ENCODE data around the gene USP34. TPM values are rescaled to one million over a fixed set of nuclear protein-coding genes. Genes with fewer than 3 reads are reported as not detected.

Gene USP34
- total and polyA plus RNA-seq, 9 donors = 57.4 to 132 (median 116) TPM

DNA sequence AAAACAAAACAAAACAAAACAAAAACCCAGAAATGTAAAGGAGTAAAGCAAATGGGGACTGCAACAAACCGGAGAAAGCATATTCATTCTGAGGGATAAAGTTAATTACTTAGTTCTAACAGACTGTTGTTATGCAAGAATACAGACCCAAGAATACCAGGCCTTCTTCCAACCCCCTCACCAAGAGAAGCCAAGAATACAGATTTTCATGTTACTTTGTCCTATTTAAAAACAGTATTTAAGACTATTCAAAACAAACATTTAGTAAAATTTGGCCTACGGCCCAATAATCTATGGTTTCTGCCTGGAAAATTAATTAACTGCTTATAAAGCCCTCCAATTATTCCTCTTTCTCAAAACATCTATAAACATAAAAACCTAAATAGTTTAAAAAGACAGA is 91.4 kb downstream of the USP34 start:
- intact Hi-C loops (cut with DNase I) = no loop called here
- H3K36me3 ChIP-seq = no peaks in the 10 kb centered on the region
- WGBS, 3 donors = 62 to 84% (median 73%) methylated on average over 2 of the region's 2 CpGs
- H3K9me3 ChIP-seq = no peaks in the 10 kb centered on the region
- H3K27me3 ChIP-seq = no peaks in the 10 kb centered on the region
- H3K4me1 ChIP-seq (ENCODE audit: insufficient read depth) = no peaks in the 10 kb centered on the region
- no peak for DNase-seq
- H3K27ac ChIP-seq = no peak overlapping the region
- TF ChIP-seq EP300 (IDR thresholded peaks at IDR 0.05) (no peak), POLR2A (IDR thresholded peaks at IDR 0.05) (no peak), CTCF (IDR thresholded peaks at IDR 0.05) (no peak)
- no peak overlapping the region for H3K4me3 ChIP-seq

- Histone ChIP-seq H3K9me3 (no peaks in the 10 kb centered on the region), H3K4me3 (no peak overlapping the region), H3K36me3 (no peaks in the 10 kb centered on the region), H3K27me3 (no peaks in the 10 kb centered on the region), H3K4me1 (ENCODE audit: insufficient read depth) (no peaks in the 10 kb centered on the region), H3K27ac (no peak overlapping the region)
- no peak for TF ChIP-seq POLR2A (IDR thresholded peaks at IDR 0.05)
- no peak for TF ChIP-seq CTCF (IDR thresholded peaks at IDR 0.05)
- TF ChIP-seq EP300 (IDR thresholded peaks at IDR 0.05) = no peak
- no peak for DNase-seq
- WGBS, 3 donors = 96 to 98% (median 96%) methylated on average over 5 of the region's 5 CpGs
- intact Hi-C loops (cut with DNase I) = no loop called here
These were observed 92.6 kb downstream of the USP34 start for GRCh38 chr2:61378281-61378680.

- H3K4me1 ChIP-seq (ENCODE audit: insufficient read depth) = no peaks in the 10 kb centered on the region
- H3K9me3 ChIP-seq = no peaks in the 10 kb centered on the region
- no peaks in the 10 kb centered on the region for H3K36me3 ChIP-seq
- DNase-seq = no peak
- 0 to 95% (median 55%) methylated on average over 1 of the region's 1 CpG for WGBS, 3 donors
- H3K4me3 ChIP-seq = no peak overlapping the region
- intact Hi-C loops (cut with DNase I) = no loop called here
- TF ChIP-seq POLR2A (IDR thresholded peaks at IDR 0.05) (no peak), CTCF (IDR thresholded peaks at IDR 0.05) (no peak), EP300 (IDR thresholded peaks at IDR 0.05) (no peak)
- no peak overlapping the region for H3K27ac ChIP-seq
- no peaks in the 10 kb centered on the region for H3K27me3 ChIP-seq
These were observed 93.8 kb downstream of the USP34 start for GRCh38 chr2:61377046-61377445.

DNA sequence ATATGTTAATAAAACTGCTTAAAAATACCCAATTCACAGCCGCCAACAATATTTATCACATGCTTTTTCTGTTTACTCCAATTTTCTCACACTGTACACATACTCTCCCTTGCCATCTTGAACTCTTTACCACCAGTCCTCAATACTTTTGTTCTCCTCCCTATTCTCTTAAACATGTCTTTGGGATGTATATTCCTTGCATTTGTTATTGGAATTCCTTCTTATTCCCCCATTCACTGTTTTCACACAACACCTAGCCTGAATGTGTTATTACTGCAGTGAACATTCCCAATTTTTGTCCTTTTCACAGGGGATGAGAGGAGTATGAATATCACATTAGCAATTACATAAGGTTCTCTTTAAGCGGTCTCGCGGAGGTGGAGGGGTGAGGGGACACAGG is 94.7 kb downstream of the USP34 start:
- H3K9me3 ChIP-seq = no peaks in the 10 kb centered on the region
- no peaks in the 10 kb centered on the region for H3K4me1 ChIP-seq (ENCODE audit: insufficient read depth)
- WGBS, 3 donors = 96 to 97% (median 97%) methylated on average over 4 of the region's 4 CpGs
- H3K27me3 ChIP-seq = no peaks in the 10 kb centered on the region
- no peak overlapping the region for H3K27ac ChIP-seq
- intact Hi-C loops (cut with DNase I) = no loop called here
- DNase-seq = no peak
- no peak overlapping the region for H3K4me3 ChIP-seq
- no peaks in the 10 kb centered on the region for H3K36me3 ChIP-seq
- TF ChIP-seq EP300 (IDR thresholded peaks at IDR 0.05) (no peak), CTCF (IDR thresholded peaks at IDR 0.05) (no peak), POLR2A (IDR thresholded peaks at IDR 0.05) (no peak)

DNA sequence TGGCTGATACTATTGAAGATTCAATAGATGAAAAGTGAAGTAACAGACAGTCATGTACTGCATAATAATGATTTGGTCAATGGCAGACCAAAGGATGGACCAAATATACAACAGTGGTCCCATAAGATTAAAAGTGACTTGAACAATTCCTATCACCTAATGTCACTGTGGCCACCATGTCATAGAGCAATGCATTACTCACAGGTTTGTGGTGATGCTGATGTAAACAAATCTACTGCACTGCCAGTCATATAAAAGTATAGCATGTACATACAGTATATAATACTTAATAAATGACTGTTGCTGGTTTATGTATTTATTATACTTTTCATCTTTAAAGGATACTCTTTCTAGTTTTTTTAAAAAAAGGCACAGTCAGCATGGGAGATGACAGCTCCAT is 99.9 kb downstream of the USP34 start:
- TF ChIP-seq POLR2A (IDR thresholded peaks at IDR 0.05) (no peak), EP300 (IDR thresholded peaks at IDR 0.05) (no peak), CTCF (IDR thresholded peaks at IDR 0.05) (no peak)
- Histone ChIP-seq H3K4me3 (no peak overlapping the region), H3K27me3 (no peaks in the 10 kb centered on the region), H3K4me1 (ENCODE audit: insufficient read depth) (peaks cover 2% of the 10 kb centered on the region), H3K36me3 (no peaks in the 10 kb centered on the region), H3K27ac (no peak overlapping the region), H3K9me3 (no peaks in the 10 kb centered on the region)
- intact Hi-C loops (cut with DNase I) = no loop called here
- DNase-seq = no peak

All from ovary (tissue), 9 donors.